Epithelial cell of esophagus (primary cell): ENCODE data around the gene POFUT2.

Source experiments
- DNase-seq: peaks from one replicate; pipeline ENCODE4 v3.0.0; 2010; ENCODE audit warnings: low read depth
- H3K4me3 ChIP-seq: 2 replicates; pipeline ENCODE4 v1.5.1; 2011; ENCODE audit warnings: mild to moderate bottlenecking, low read length, control low read depth
- CTCF ChIP-seq: IDR thresholded peaks from 2 replicates; pipeline ENCODE4 v1.5.1; 2011; ENCODE audit warnings: low read depth, mild to moderate bottlenecking, low read length, control low read depth, inconsistent platforms; ENCODE audit not compliant: insufficient read depth; ENCODE audit errors: missing control alignments

POFUT2 gene

DNA sequence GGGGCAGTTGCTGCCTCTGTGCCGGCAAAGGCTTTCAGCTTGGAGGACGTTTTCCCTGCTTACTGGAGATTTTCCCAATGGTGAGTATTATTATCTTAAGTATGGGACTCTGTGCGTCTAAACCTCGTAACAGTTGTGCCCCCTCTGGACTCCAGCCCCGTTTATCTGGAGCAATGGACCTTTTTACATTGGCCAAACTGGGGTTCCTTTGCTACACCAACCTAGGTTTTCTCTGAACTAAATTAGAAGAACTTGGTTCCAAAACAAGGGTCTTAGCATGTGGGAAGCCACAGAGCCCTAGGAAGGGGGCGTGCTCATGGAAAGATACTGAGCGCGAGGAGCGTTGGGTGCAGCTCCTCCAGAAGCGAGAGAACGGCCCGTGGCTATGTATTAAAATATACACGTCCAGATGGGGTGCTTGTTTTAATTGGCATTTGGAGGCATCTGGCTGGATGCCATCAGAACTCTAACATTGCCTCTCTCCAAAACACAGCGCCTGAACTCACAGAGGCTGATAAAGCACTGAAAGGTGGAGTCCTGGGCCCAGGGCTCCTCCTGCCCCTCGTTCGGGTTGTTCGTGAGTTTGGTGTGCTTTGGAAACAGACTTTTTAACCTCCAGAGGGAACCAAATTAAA, 28.4 kb downstream of the POFUT2 start:
- DNase-seq: no peak
- H3K4me3 ChIP-seq: no peak overlapping the region
- no peak for TF ChIP-seq CTCF

DNA sequence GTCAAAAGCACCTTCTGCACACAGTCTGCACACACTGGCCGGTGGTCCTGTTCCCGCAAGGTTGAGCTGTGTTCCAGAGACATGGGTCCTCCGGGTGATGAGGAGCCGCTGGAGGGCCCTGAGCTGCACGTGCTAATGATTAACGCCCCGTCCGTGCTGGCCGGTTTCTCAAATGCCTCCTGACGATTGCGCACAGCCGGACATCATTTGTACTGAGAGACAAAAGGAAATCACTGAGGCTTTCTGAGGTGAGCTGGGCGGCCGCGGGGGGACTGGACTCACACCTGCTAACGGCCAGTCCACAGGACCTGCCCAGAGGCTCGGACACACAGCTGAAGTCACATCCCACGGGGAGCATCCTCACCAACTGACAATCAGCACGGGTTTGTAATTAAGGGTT, 29.2 kb downstream of the POFUT2 start:
- DNase-seq: no peak
- no peak for TF ChIP-seq CTCF
- H3K4me3 ChIP-seq: no peak overlapping the region

GRCh38 chr21:45257673-45258341, 29.9 kb downstream of the POFUT2 start:
- no peak for DNase-seq
- H3K4me3 ChIP-seq: no peak overlapping the region
- TF ChIP-seq CTCF: no peak

DNA sequence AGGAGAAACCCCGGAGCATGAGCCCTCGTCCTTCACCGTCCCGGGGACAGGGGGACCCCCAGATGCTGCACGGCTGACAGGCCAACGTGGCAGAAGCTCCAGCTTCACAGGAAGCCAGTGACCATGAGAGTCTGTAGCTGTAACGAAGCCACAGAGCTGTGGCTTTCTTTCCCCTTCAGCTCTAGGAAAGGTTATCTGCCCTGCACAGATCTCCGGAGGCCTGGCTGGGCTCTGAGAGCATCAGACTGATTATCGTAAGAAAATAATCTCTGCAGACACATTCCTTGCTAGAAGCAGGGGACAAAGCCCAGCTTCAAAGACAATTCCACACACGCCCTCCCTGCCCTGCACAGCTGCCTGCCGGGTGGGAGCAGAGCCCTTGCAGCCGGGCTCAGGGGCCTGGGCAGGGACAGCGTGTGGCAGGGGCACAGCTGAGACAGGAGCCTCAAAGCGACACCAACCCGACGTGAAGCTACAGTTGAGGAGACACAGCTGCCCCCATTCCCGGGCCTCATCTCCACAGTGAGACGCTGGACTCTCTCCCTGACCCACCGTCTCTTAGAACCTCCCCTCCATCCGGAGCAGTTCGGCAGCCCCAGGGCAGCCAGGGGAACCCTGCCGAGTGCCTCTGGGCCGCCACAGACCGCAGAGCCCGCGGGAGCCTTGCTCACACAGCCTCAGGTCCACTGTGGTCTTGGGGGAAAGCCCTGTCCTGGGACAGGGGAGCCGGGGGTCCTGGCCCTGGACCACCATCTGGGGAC, 30.6 kb downstream of the POFUT2 start:
- no peak for TF ChIP-seq CTCF
- no peak overlapping the region for H3K4me3 ChIP-seq
- no peak for DNase-seq

DNA sequence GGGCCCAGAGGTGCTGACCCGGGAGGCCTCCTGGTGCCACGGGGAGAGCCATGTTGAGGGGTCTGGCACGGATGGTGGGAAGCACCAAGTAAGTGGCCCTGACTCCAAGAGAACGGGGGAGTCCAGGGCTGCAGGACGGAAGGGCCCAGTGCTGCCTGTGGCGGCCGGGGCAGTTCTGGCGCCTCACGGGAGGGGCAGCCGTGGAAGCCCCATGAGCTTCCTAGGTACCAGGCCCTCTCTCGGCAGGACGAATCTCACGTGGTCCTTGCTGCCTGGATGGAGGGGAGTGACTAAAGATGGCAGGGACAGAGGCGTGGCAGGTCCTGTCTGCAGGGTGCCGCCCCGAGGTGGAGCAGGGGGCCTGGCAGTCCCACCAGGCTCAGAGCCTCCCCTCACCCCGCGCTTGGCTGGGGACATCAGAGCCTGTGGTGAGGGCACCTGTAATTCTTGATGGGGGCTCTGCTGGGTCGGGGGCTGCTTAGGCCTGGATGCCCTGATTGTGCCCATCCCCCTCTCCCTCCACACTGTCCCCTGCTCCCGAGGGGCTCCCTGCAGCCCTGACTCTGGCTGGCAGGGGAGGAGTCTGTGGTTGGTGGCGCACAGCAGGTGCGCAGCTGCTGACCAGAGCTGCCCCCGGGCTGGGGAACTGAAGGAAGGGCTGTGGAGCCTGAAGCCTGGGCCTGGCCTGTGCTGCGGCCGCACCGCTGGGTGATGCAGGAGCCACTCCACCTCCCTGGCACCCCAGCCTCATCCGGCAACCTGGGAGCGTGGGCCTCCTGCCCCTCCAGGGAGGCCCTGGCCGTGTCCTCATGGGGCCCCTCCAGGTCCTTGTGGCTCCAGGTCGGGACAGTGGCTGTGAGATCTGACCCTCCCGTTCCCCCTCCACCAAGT, 31.4 kb downstream of the POFUT2 start:
- H3K4me3 ChIP-seq: no peak overlapping the region
- TF ChIP-seq CTCF: no peak
- DNase-seq: no peak

GRCh38 chr21:45255381-45256020, 32.2 kb downstream of the POFUT2 start:
- no peak overlapping the region for H3K4me3 ChIP-seq
- DNase-seq: no peak
- TF ChIP-seq CTCF: no peak
